Activated naive CD4-positive, alpha-beta T cell treated with anti-CD3 and anti-CD28 coated beads, Interleukin-2, amount 50 U/mL, for 16 hours (primary cell): ENCODE results near the gene EPS8.
"Not testable (repeated sequence)": the region's sequence is repeated elsewhere in the genome, so short reads cannot be mapped to it uniquely, and the experiment has no call there.

Experiments used
- DNase-seq: peaks from one replicate; pipeline ENCODE4 v3.0.0-alpha.2; 2020

EPS8 gene

GRCh38 chr12:15796493-15797141, 7.4 kb upstream of the EPS8 start:
- no peak for DNase-seq

GRCh38 chr12:15794836-15795235, 5.6 kb upstream of the EPS8 start:
- DNase-seq = no peak

GRCh38 chr12:15794196-15794595, 5.0 kb upstream of the EPS8 start:
- DNase-seq = no peak

- peak; percentile 30 for DNase-seq
Measured at GRCh38 chr12:15788233-15789219, 662 bp downstream of the EPS8 start.

- DNase-seq = no peak
Measured at GRCh38 chr12:15787778-15788177, 1.4 kb downstream of the EPS8 start.

GRCh38 chr12:15786772-15787171, 2.4 kb downstream of the EPS8 start:
- DNase-seq = no peak

GRCh38 chr12:15783288-15783687, 5.9 kb downstream of the EPS8 start:
- DNase-seq = no peak

- DNase-seq = no peak
Measured at GRCh38 chr12:15782667-15783066, 6.5 kb downstream of the EPS8 start.

- DNase-seq = no peak
Measured at GRCh38 chr12:15779925-15780324, 9.3 kb downstream of the EPS8 start.

GRCh38 chr12:15778126-15778525, 11.1 kb downstream of the EPS8 start:
- DNase-seq = no peak

- no peak for DNase-seq
Measured at GRCh38 chr12:15777355-15778012, 11.7 kb downstream of the EPS8 start.

GRCh38 chr12:15776532-15776931, 12.7 kb downstream of the EPS8 start:
- no peak for DNase-seq

GRCh38 chr12:15774819-15775218, 14.4 kb downstream of the EPS8 start:
- no peak for DNase-seq

GRCh38 chr12:15772405-15773018, 16.7 kb downstream of the EPS8 start:
- DNase-seq = no peak

- no peak for DNase-seq
Measured at GRCh38 chr12:15770581-15770980, 18.6 kb downstream of the EPS8 start.

- DNase-seq = no peak
Measured at GRCh38 chr12:15770021-15770420, 19.2 kb downstream of the EPS8 start.

GRCh38 chr12:15769586-15769985, 19.6 kb downstream of the EPS8 start:
- no peak for DNase-seq

GRCh38 chr12:15767301-15767700, 21.9 kb downstream of the EPS8 start:
- DNase-seq = no peak

GRCh38 chr12:15763328-15763727, 25.9 kb downstream of the EPS8 start:
- no peak for DNase-seq

GRCh38 chr12:15762162-15762561, 27.0 kb downstream of the EPS8 start:
- not testable (repeated sequence) for DNase-seq

GRCh38 chr12:15757553-15758255, 31.5 kb downstream of the EPS8 start:
- no peak for DNase-seq

GRCh38 chr12:15756822-15757221, 32.4 kb downstream of the EPS8 start:
- no peak for DNase-seq

- no peak for DNase-seq
Measured at GRCh38 chr12:15754233-15754632, 35.0 kb downstream of the EPS8 start.
